ENCODE measurements around the gene TMEM128. TPM values are rescaled to one million over a fixed set of nuclear protein-coding genes. Genes with fewer than 3 reads are reported as not detected.
"Not testable (repeated sequence)": the region's sequence is repeated elsewhere in the genome, so short reads cannot be mapped to it uniquely, and the experiment has no call there.

Gene TMEM128
- total RNA-seq, 1 donor from 2014 or later = 27.1 TPM

DNA sequence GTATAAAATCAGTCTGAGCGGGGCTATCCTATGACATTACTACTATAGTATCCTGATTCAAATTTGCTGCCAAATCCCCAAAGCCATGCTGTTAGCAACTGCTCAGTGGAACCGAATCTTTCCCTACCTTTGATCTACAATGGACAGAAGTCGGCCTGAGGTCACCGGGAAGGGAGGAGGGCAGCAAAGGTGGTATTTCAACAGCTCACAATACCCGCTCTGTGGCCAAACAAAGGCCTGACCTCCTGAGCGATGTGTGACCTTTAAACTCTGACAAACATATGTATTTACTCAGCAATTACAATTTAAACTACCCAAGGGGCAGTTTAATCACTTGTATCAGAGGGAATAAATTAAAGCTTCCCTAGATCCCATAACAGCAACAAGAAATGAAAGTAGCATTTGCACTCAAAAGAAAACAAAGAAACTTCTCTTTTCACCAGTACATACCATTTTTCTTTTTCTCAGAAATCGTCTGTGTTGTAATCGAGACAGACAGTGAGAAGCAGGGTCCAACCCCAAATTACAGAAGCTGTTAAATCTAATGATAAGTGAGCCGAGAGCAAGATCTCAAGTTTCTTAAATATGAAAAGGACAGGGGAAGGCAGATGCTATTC, 11.6 kb upstream of the TMEM128 start:
- peaks cover 6 to 11% (median 7%) of the 10 kb centered on the region in 3 donors for H3K27me3 ChIP-seq (ENCODE audit: control insufficient read depth in 3 of 3, insufficient read depth in 3 of 3, low read length in 3 of 3)
- H3K36me3 ChIP-seq (ENCODE audit: control insufficient read depth in 3 of 3, insufficient read depth in 3 of 3, low read length in 3 of 3) = no peaks in the 10 kb centered on the region
- H3K9me3 ChIP-seq (ENCODE audit: control insufficient read depth in 3 of 3, low read length in 3 of 3) = no peaks in the 10 kb centered on the region
- H3K4me1 ChIP-seq (ENCODE audit: control insufficient read depth in 3 of 3, insufficient read depth in 3 of 3, low read length in 3 of 3) = peaks cover 0 to 6% (median 0%) of the 10 kb centered on the region in 3 donors
- no peak overlapping the region for H3K4me3 ChIP-seq (ENCODE audit: low read length in 3 of 3)
- H3K27ac ChIP-seq (ENCODE audit: low read depth, low read length) = no peak overlapping the region
- H3K9ac ChIP-seq (ENCODE audit: low read depth in 1 of 3, low read length in 3 of 3) = no peak overlapping the region

DNA sequence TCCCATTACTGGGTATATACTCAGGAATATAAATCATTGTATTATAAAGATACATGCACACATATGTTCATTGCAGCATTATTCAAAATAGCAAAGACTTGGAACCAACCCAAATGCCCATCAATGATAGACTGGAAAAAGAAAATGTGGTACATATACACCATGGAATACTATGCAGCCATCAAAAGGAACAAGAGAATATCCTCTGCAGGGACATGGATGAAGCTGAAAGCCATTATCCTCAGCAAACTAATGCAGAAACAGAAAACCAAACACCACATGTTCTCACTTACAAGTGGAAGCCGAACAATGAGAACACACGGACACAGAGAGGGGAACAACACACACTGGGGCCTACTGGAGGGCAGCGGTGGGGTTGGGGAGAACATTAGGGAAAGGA, 9.7 kb upstream of the TMEM128 start:
- H3K9me3 ChIP-seq (ENCODE audit: control insufficient read depth in 3 of 3, low read length in 3 of 3); H3K4me1 ChIP-seq (ENCODE audit: control insufficient read depth in 3 of 3, insufficient read depth in 3 of 3, low read length in 3 of 3); H3K4me3 ChIP-seq (ENCODE audit: low read length in 3 of 3); H3K27ac ChIP-seq (ENCODE audit: low read depth, low read length); H3K9ac ChIP-seq (ENCODE audit: low read depth in 1 of 3, low read length in 3 of 3); H3K36me3 ChIP-seq (ENCODE audit: control insufficient read depth in 3 of 3, insufficient read depth in 3 of 3, low read length in 3 of 3): not testable (repeated sequence)
- peaks cover 7 to 11% (median 9%) of the 10 kb centered on the region in 3 donors for H3K27me3 ChIP-seq (ENCODE audit: control insufficient read depth in 3 of 3, insufficient read depth in 3 of 3, low read length in 3 of 3)

DNA sequence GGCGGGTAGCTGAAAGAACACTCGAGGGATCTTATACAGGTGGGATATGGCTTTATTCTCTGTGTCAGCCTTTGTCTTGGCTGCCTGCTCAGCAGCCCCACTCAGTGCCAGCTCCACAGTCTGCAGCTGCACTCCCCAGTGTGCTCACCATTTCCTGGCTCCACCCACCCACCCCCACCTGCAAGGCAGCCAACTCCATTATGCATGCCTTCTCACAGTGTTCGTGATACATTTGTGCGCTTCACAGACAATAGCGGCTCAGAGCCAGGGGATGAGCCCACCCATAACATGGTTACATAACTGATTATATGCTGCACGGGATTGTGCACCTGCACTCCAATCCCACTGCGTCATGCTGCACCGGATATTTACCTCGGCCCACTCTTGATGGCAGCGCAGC, 8.8 kb upstream of the TMEM128 start:
- no peaks in the 10 kb centered on the region for H3K36me3 ChIP-seq (ENCODE audit: control insufficient read depth in 3 of 3, insufficient read depth in 3 of 3, low read length in 3 of 3)
- H3K4me1 ChIP-seq (ENCODE audit: control insufficient read depth in 3 of 3, insufficient read depth in 3 of 3, low read length in 3 of 3) = peaks cover 0 to 6% (median 0%) of the 10 kb centered on the region in 3 donors
- H3K4me3 ChIP-seq (ENCODE audit: low read length in 3 of 3) = no peak overlapping the region
- no peaks in the 10 kb centered on the region for H3K9me3 ChIP-seq (ENCODE audit: control insufficient read depth in 3 of 3, low read length in 3 of 3)
- H3K27ac ChIP-seq (ENCODE audit: low read depth, low read length) = no peak overlapping the region
- peaks cover 7 to 11% (median 9%) of the 10 kb centered on the region in 3 donors for H3K27me3 ChIP-seq (ENCODE audit: control insufficient read depth in 3 of 3, insufficient read depth in 3 of 3, low read length in 3 of 3)
- no peak overlapping the region for H3K9ac ChIP-seq (ENCODE audit: low read depth in 1 of 3, low read length in 3 of 3)

DNA sequence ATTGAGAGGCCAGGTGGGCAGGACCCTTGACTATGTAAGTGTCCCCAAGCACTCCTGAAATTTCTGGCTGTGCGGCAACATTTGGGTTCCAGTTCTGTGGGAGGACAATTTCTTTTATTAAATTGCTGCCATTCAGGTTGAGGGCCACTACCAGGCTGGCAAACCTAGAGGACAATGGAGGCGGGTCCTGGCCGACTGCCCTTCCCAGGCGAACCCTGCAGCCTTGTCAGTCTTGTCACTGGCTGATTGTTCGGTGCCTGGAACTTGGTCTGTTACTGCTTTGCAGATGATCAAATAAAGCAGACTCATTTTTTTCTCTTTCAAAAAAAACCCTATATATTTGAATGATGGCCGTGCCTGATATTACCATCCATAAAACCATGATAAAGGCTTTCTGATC, 6.6 kb upstream of the TMEM128 start:
- Histone ChIP-seq H3K9me3 (ENCODE audit: control insufficient read depth in 3 of 3, low read length in 3 of 3) (no peaks in the 10 kb centered on the region), H3K27ac (ENCODE audit: low read depth, low read length) (no peak overlapping the region), H3K4me3 (ENCODE audit: low read length in 3 of 3) (no peak overlapping the region), H3K36me3 (ENCODE audit: control insufficient read depth in 3 of 3, insufficient read depth in 3 of 3, low read length in 3 of 3) (no peaks in the 10 kb centered on the region), H3K27me3 (ENCODE audit: control insufficient read depth in 3 of 3, insufficient read depth in 3 of 3, low read length in 3 of 3) (peaks cover 7 to 14% (median 11%) of the 10 kb centered on the region in 3 donors), H3K9ac (ENCODE audit: low read depth in 1 of 3, low read length in 3 of 3) (no peak overlapping the region), H3K4me1 (ENCODE audit: control insufficient read depth in 3 of 3, insufficient read depth in 3 of 3, low read length in 3 of 3) (peaks cover 0 to 6% (median 0%) of the 10 kb centered on the region in 3 donors)

DNA sequence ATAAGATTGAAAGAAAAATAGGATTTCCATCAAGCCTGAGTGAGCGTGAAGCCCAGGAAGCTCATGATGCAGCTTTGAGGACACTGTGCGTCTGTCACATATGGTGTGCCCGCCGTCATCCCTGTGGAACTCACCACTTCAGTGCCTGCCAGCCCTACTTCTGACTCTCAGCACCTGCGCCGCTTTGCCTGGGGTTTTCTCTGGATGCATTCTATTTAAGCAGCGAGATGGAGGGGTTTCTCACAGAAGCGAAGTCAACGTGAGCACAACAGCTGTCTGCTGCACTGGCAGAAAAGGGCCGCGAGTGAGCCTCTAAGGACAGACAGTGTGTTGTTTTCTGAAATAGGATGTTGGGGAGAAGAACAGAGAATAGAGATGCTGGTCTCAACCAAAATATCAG, 6.2 kb upstream of the TMEM128 start:
- Histone ChIP-seq H3K4me3 (ENCODE audit: low read length in 3 of 3) (no peak overlapping the region), H3K4me1 (ENCODE audit: control insufficient read depth in 3 of 3, insufficient read depth in 3 of 3, low read length in 3 of 3) (peaks cover 0 to 2% (median under 1%) of the 10 kb centered on the region in 3 donors), H3K36me3 (ENCODE audit: control insufficient read depth in 3 of 3, insufficient read depth in 3 of 3, low read length in 3 of 3) (no peaks in the 10 kb centered on the region), H3K27me3 (ENCODE audit: control insufficient read depth in 3 of 3, insufficient read depth in 3 of 3, low read length in 3 of 3) (peaks cover 7 to 14% (median 11%) of the 10 kb centered on the region in 3 donors), H3K9ac (ENCODE audit: low read depth in 1 of 3, low read length in 3 of 3) (no peak overlapping the region), H3K9me3 (ENCODE audit: control insufficient read depth in 3 of 3, low read length in 3 of 3) (no peaks in the 10 kb centered on the region), H3K27ac (ENCODE audit: low read depth, low read length) (no peak overlapping the region)

DNA sequence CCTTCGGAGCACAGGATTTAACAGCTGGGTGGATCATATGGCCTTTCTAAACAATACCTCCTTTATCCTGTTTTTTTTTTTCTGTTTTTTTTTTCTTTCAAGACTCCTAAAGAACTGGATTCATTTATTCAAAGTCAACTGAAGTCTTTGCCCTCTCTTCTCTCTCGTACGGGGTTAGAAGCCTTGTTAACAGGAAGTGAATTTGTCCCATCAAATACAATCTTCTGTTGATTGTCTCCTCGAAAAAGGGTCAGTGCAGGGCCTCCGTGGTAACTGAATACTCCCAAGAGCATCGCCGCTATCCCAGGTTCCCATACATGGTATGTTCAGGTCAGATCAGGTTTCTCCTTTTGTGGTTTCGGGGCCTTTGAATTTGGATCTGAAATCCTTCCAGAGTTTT, 1.8 kb upstream of the TMEM128 start:
- Histone ChIP-seq H3K4me1 (ENCODE audit: control insufficient read depth in 3 of 3, insufficient read depth in 3 of 3, low read length in 3 of 3) (peaks cover 12 to 22% (median 14%) of the 10 kb centered on the region in 3 donors), H3K27me3 (ENCODE audit: control insufficient read depth in 3 of 3, insufficient read depth in 3 of 3, low read length in 3 of 3) (peaks cover 0 to 9% (median 0%) of the 10 kb centered on the region in 3 donors), H3K9ac (ENCODE audit: low read depth in 1 of 3, low read length in 3 of 3) (no peak overlapping the region), H3K36me3 (ENCODE audit: control insufficient read depth in 3 of 3, insufficient read depth in 3 of 3, low read length in 3 of 3) (peaks cover 6 to 11% (median 7%) of the 10 kb centered on the region in 3 donors), H3K27ac (ENCODE audit: low read depth, low read length) (no peak overlapping the region), H3K4me3 (ENCODE audit: low read length in 3 of 3) (no peak overlapping the region), H3K9me3 (ENCODE audit: control insufficient read depth in 3 of 3, low read length in 3 of 3) (no peaks in the 10 kb centered on the region)

DNA sequence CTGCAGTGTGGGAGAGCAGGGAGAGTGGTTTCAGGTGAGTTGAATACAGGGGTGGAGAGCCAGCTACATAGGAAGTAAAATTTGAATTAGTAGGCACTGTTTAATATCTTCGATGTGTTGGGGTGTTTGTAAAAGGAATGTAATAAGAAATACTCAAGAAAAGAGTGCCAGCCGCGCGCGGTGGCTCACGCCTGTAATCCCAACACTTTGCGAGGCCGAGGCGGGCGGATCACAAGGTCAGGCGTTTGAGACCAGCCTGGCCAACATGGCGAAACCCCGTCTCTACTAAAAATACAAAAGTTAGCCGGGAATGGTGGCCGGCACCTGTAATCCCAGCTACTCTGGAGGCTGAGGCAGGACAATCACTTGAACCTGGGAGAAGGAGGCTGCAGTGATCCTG, 1.3 kb upstream of the TMEM128 start:
- H3K27me3 ChIP-seq (ENCODE audit: control insufficient read depth in 3 of 3, insufficient read depth in 3 of 3, low read length in 3 of 3); H3K9me3 ChIP-seq (ENCODE audit: control insufficient read depth in 3 of 3, low read length in 3 of 3); H3K27ac ChIP-seq (ENCODE audit: low read depth, low read length): not testable (repeated sequence)
- peak overlapping the region in 2 of 3 donors; percentile 83 to 86 for H3K4me3 ChIP-seq (ENCODE audit: low read length in 3 of 3)
- H3K36me3 ChIP-seq (ENCODE audit: control insufficient read depth in 3 of 3, insufficient read depth in 3 of 3, low read length in 3 of 3) = peaks cover 10 to 16% (median 12%) of the 10 kb centered on the region in 3 donors
- peak overlapping the region in 1 of 3 donors; percentile 97 for H3K9ac ChIP-seq (ENCODE audit: low read depth in 1 of 3, low read length in 3 of 3)
- H3K4me1 ChIP-seq (ENCODE audit: control insufficient read depth in 3 of 3, insufficient read depth in 3 of 3, low read length in 3 of 3) = peaks cover 12 to 22% (median 14%) of the 10 kb centered on the region in 3 donors

DNA sequence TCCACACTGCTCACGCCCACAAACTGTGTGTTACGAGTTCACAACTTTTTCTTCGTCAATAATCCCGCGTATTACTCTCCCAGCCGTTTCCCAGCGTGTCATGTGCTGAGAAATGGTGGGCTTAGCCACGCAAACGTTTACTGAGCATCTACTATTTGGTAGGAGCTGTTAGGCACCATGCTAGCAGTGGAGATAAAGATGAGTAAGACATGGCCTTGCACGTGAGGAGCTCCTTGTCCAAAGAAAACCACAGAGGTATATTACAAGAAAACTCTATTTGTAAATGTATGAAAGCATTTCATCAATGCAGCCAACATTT, 821 bp upstream of the TMEM128 start:
- Histone ChIP-seq H3K36me3 (ENCODE audit: control insufficient read depth in 3 of 3, insufficient read depth in 3 of 3, low read length in 3 of 3) (peaks cover 10 to 21% (median 16%) of the 10 kb centered on the region in 3 donors), H3K27ac (ENCODE audit: low read depth, low read length) (peak overlapping the region; percentile 90), H3K27me3 (ENCODE audit: control insufficient read depth in 3 of 3, insufficient read depth in 3 of 3, low read length in 3 of 3) (peaks cover 0 to 5% (median 0%) of the 10 kb centered on the region in 3 donors), H3K9me3 (ENCODE audit: control insufficient read depth in 3 of 3, low read length in 3 of 3) (no peaks in the 10 kb centered on the region), H3K4me3 (ENCODE audit: low read length in 3 of 3) (peak overlapping the region; percentile 83 to 92 (median 86)), H3K4me1 (ENCODE audit: control insufficient read depth in 3 of 3, insufficient read depth in 3 of 3, low read length in 3 of 3) (peaks cover 12 to 22% (median 14%) of the 10 kb centered on the region in 3 donors), H3K9ac (ENCODE audit: low read depth in 1 of 3, low read length in 3 of 3) (peak overlapping the region; percentile 96 to 97 (median 97))

DNA sequence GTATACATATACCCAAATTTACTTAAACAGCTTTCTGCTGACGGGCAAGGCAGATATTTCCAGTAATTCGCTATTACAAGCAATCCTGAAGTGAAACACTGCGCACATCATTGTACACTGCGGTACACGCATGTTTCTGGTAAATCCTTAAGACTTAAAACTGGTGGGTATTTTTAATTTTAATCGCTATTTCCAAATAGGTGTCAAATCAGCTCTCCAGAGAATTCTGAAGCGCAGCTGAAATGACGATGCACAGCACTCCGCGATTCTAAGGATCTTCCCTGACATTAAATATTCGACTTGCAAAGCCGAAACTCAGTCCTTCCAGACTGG, 361 bp downstream of the TMEM128 start:
- H3K36me3 ChIP-seq (ENCODE audit: control insufficient read depth in 3 of 3, insufficient read depth in 3 of 3, low read length in 3 of 3) = peaks cover 12 to 28% (median 21%) of the 10 kb centered on the region in 3 donors
- peaks cover 12 to 22% (median 14%) of the 10 kb centered on the region in 3 donors for H3K4me1 ChIP-seq (ENCODE audit: control insufficient read depth in 3 of 3, insufficient read depth in 3 of 3, low read length in 3 of 3)
- H3K27me3 ChIP-seq (ENCODE audit: control insufficient read depth in 3 of 3, insufficient read depth in 3 of 3, low read length in 3 of 3) = peaks cover 0 to 5% (median 0%) of the 10 kb centered on the region in 3 donors
- peak overlapping the region; percentile 83 to 92 (median 86) for H3K4me3 ChIP-seq (ENCODE audit: low read length in 3 of 3)
- H3K9ac ChIP-seq (ENCODE audit: low read depth in 1 of 3, low read length in 3 of 3) = peak overlapping the region; percentile 96 to 97 (median 97)
- no peaks in the 10 kb centered on the region for H3K9me3 ChIP-seq (ENCODE audit: control insufficient read depth in 3 of 3, low read length in 3 of 3)
- H3K27ac ChIP-seq (ENCODE audit: low read depth, low read length) = peak overlapping the region; percentile 90

DNA sequence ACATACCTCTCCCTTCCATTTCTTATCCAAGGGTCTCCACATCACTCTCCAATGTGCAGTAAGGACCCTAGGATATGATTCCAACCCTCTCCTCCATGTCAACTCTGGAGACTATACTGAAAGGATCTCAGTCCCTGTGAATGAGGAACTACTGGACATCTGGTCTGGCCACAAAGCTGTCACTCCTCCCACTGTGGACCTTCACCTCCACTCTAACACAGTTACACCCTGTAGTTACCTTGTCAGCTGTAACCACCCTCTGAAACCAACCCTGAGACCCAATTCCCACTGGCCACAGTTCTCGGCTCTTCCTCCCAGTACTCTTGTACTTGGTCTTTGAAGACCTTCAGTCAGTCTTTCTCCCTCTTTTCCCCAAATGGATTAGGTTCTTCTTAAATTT, 2.9 kb downstream of the TMEM128 start:
- Histone ChIP-seq H3K36me3 (ENCODE audit: control insufficient read depth in 3 of 3, insufficient read depth in 3 of 3, low read length in 3 of 3) (peaks cover 16 to 43% (median 31%) of the 10 kb centered on the region in 3 donors), H3K27ac (ENCODE audit: low read depth, low read length) (no peak overlapping the region), H3K9me3 (ENCODE audit: control insufficient read depth in 3 of 3, low read length in 3 of 3) (no peaks in the 10 kb centered on the region), H3K9ac (ENCODE audit: low read depth in 1 of 3, low read length in 3 of 3) (no peak overlapping the region), H3K4me1 (ENCODE audit: control insufficient read depth in 3 of 3, insufficient read depth in 3 of 3, low read length in 3 of 3) (peaks cover 12 to 22% (median 14%) of the 10 kb centered on the region in 3 donors), H3K27me3 (ENCODE audit: control insufficient read depth in 3 of 3, insufficient read depth in 3 of 3, low read length in 3 of 3) (no peaks in the 10 kb centered on the region), H3K4me3 (ENCODE audit: low read length in 3 of 3) (no peak overlapping the region)
